IMR-90 (cell line): ENCODE data around the gene SMARCA4. TPM values are rescaled to one million over a fixed set of nuclear protein-coding genes. Genes with fewer than 3 reads are reported as not detected.

Experiments used
- ATAC-seq: fragments of 200-7000 bp; cut with Tn5 transposase; 2 replicates; pipeline ENCODE4 v1.9.1; 2020; ENCODE audit warnings: low read depth, mild to moderate bottlenecking, moderate library complexity
- BruUV-seq: library from RNA; stranded (reverse); fragments of 400-500 nt; replicated peaks from 2 replicates; lab custom pipeline; 2021; lab: Mats Ljungman, UMichigan
- CTCF ChIA-PET: fragments of 300-600 bp; formaldehyde crosslinking; extraction: SDS; loops from one replicate; lab custom pipeline; 2021; ENCODE audit warnings: antibody characterized with exemption; lab: Yijun Ruan, JAX
- POLR2A ChIA-PET: fragments of 300-600 bp; sonication (Branson Sonifier 250); formaldehyde crosslinking; loops from one replicate; lab custom pipeline; 2022; ENCODE audit warnings: antibody characterized with exemption; ENCODE audit not compliant: unreplicated experiment; lab: Charles Lee
- DNase-seq: peaks from one replicate; pipeline ENCODE4 v3.0.0; 2013
- H2AFZ ChIP-seq: replicated peaks from 2 replicates; pipeline ENCODE3; 2013; ENCODE audit warnings: low read length, mild to moderate bottlenecking; ENCODE audit not compliant: poor library complexity
- H2AK5ac ChIP-seq: 2 replicates; pipeline ENCODE4 v1.6.1; 2013; ENCODE audit warnings: low read depth, low read length, inconsistent platforms
- H2AK9ac ChIP-seq: replicated peaks from 2 replicates; pipeline ENCODE3; 2013; ENCODE audit warnings: mild to moderate bottlenecking, low read depth, low read length, moderate library complexity; ENCODE audit not compliant: poor library complexity
- H2BK120ac ChIP-seq: 2 replicates; pipeline ENCODE4 v1.6.1; 2013; ENCODE audit warnings: low read depth, low read length, inconsistent platforms
- H2BK15ac ChIP-seq: 3 replicates; pipeline ENCODE4 v1.6.1; 2013; ENCODE audit warnings: low read depth, low read length, inconsistent platforms
- H2BK20ac ChIP-seq: 2 replicates; pipeline ENCODE4 v1.6.1; 2013; ENCODE audit warnings: low read depth, mild to moderate bottlenecking, inconsistent platforms, low read length, moderate library complexity
- H2BK5ac ChIP-seq: 2 replicates; pipeline ENCODE4 v1.6.1; 2013; ENCODE audit warnings: mild to moderate bottlenecking, low read depth, low read length, inconsistent platforms; ENCODE audit not compliant: poor library complexity, severe bottlenecking
- H3K14ac ChIP-seq: replicated peaks from 2 replicates; pipeline ENCODE4 v1.6.1; 2013; ENCODE audit warnings: low read depth, low read length, inconsistent platforms
- H3K18ac ChIP-seq: 2 replicates; pipeline ENCODE4 v1.6.1; 2013; ENCODE audit warnings: low read depth, low read length, control low read depth
- H3K23ac ChIP-seq: 2 replicates; pipeline ENCODE4 v1.6.1; 2013; ENCODE audit warnings: low read depth, low read length, inconsistent platforms
- H3K27ac ChIP-seq: 2 replicates; pipeline ENCODE4 v1.5.1; 2013; ENCODE audit warnings: mild to moderate bottlenecking, control low read depth, low read length; ENCODE audit not compliant: insufficient read depth
- H3K27me3 ChIP-seq: 2 replicates; pipeline ENCODE4 v1.6.1; 2013; ENCODE audit warnings: low read length; ENCODE audit not compliant: control insufficient read depth, insufficient read depth
- H3K36me3 ChIP-seq: 2 replicates; pipeline ENCODE4 v1.6.1; 2013; ENCODE audit warnings: low read length, mixed read lengths; ENCODE audit not compliant: control insufficient read depth, insufficient read depth
- H3K4ac ChIP-seq: 2 replicates; pipeline ENCODE4 v1.6.1; 2013; ENCODE audit warnings: low read depth, low read length, inconsistent platforms
- H3K4me1 ChIP-seq: 2 replicates; pipeline ENCODE4 v1.6.1; 2013; ENCODE audit warnings: low read length, mixed read lengths; ENCODE audit not compliant: control insufficient read depth, insufficient read depth
- H3K4me2 ChIP-seq: 2 replicates; pipeline ENCODE4 v1.6.1; 2013; ENCODE audit warnings: low read depth, mild to moderate bottlenecking, control low read depth, low read length, moderate library complexity
- H3K4me3 ChIP-seq: 2 replicates; pipeline ENCODE4 v1.5.1; 2013; ENCODE audit warnings: low read depth, mild to moderate bottlenecking, control low read depth, low read length, moderate library complexity; ENCODE audit not compliant: insufficient read depth
- H3K56ac ChIP-seq: 2 replicates; pipeline ENCODE4 v1.6.1; 2013; ENCODE audit warnings: low read length, inconsistent platforms; ENCODE audit not compliant: insufficient read depth; ENCODE audit errors: extremely low read depth
- H3K79me1 ChIP-seq, 2 experiments: 2 replicates each; pipeline ENCODE4 v1.6.1; 2013; ENCODE audit warnings: low read length in 2 of 2, inconsistent platforms in 1 of 2, low read depth in 1 of 2
- H3K9ac ChIP-seq: 2 replicates; pipeline ENCODE4 v1.6.1; 2013; ENCODE audit warnings: low read depth, low read length, control low read depth
- H3K9me1 ChIP-seq: 2 replicates; pipeline ENCODE4 v1.6.1; 2013; ENCODE audit warnings: low read length, inconsistent platforms; ENCODE audit not compliant: insufficient read depth
- H3K9me3 ChIP-seq: 2 replicates; pipeline ENCODE4 v1.6.1; 2013; ENCODE audit warnings: low read length; ENCODE audit not compliant: control insufficient read depth, insufficient read depth
- H4K20me1 ChIP-seq: 2 replicates; pipeline ENCODE4 v1.6.1; 2013; ENCODE audit warnings: low read length, inconsistent platforms; ENCODE audit not compliant: insufficient read depth
- H4K5ac ChIP-seq: 2 replicates; pipeline ENCODE4 v1.6.1; 2013; ENCODE audit warnings: mild to moderate bottlenecking, low read depth, low read length, control low read depth
- H4K8ac ChIP-seq, 2 experiments: 2 replicates each; pipeline ENCODE4 v1.6.1; 2013; ENCODE audit warnings: low read depth in 2 of 2, low read length in 2 of 2, control low read depth in 1 of 2, inconsistent platforms in 1 of 2
- H4K91ac ChIP-seq: 2 replicates; pipeline ENCODE4 v1.6.1; 2013; ENCODE audit warnings: low read depth, low read length, inconsistent platforms; ENCODE audit not compliant: insufficient read depth
- MAFK ChIP-seq: IDR thresholded peaks from 2 replicates; pipeline ENCODE4 v1.6.1; 2012; ENCODE audit warnings: low read depth, low read length, improper control_type of control experiment
- USF2 ChIP-seq: fragments of 150-350 bp; IDR thresholded peaks from 2 replicates; pipeline ENCODE4 v1.6.1; 2017; ENCODE audit warnings: mild to moderate bottlenecking, antibody characterized with exemption, low read length, low read depth
- WGBS, 2 experiments: methylation state at CpG; one replicate each; pipeline versions ENCODE4 v1.1.5 to v1.1.7; 2013; ENCODE audit warnings: missing lambda C conversion rate in 2 of 2; ENCODE audit not compliant: insufficient read length in 1 of 2; ENCODE audit errors: extremely low coverage in 2 of 2; 5-methylcytosine and 5-hydroxymethylcytosine counted together
- dilution Hi-C: fragments of 300-500 bp; cut with HindIII; formaldehyde crosslinking; loops from one replicate; pipeline ENCODE4 v1.14.3; 2018; ENCODE audit warnings: low sequenced_read_pairs; ENCODE audit not compliant: unreplicated experiment
- in situ Hi-C: fragments of 300-500 bp; cut with MboI; formaldehyde crosslinking; loops from 3 replicates; pipeline ENCODE4 v1.14.3; 2019; ENCODE audit warnings: low sequenced_read_pairs, inconsistent platforms, mixed read lengths
- intact Hi-C: fragments of 100-400 bp; cut with micrococcal nuclease; formaldehyde crosslinking; loops from 2 replicates; pipeline ENCODE4 v1.10.0; 2022
- polyA plus RNA-seq, 3 experiments: library from polyadenylated mRNA; depleted of rRNA; stranded (reverse); fragments of >200 nt; gene quantifications; 2 replicates each; pipeline ENCODE4 v1.2.3, GENCODE V29; 2012; ENCODE audit warnings: low replicate concordance in 1 of 3
- total RNA-seq: library from RNA; depleted of rRNA; stranded (reverse); fragments of >200 nt; gene quantifications from 2 replicates; pipeline ENCODE4 v1.2.3, GENCODE V29; 2012

The SMARCA4 gene
- total and polyA plus RNA-seq, 2 of the 4 experiments (the other 2 are of a cell fraction), result 41.4 to 85.6 TPM

- Histone ChIP-seq H2AK9ac (peak overlapping the region; percentile 72), H2AFZ (no peak overlapping the region), H2BK20ac (no peak overlapping the region), H2BK15ac (no peak overlapping the region), H4K20me1 (peaks cover 16% of the 10 kb centered on the region), H2BK120ac (no peak overlapping the region), H3K4me2 (no peak overlapping the region), H3K9ac (no peak overlapping the region), H3K79me1 (peaks cover 4 to 30% of the 10 kb centered on the region in 2 experiments; a peak in 3 of 4 replicates), H4K5ac (no peak overlapping the region), H4K91ac (no peak overlapping the region), H2BK5ac (no peak overlapping the region), H3K56ac (no peak overlapping the region), H3K36me3 (peaks cover 91% of the 10 kb centered on the region), H3K27me3 (no peaks in the 10 kb centered on the region), H3K9me1 (no peaks in the 10 kb centered on the region), H3K4me1 (no peaks in the 10 kb centered on the region), H3K9me3 (no peaks in the 10 kb centered on the region), H2AK5ac (no peak overlapping the region), H3K4ac (no peak overlapping the region), H3K27ac (no peak overlapping the region), H3K14ac (no peak overlapping the region), H3K4me3 (no peak overlapping the region), H3K18ac (no peak overlapping the region), H4K8ac (no peak overlapping the region), H3K23ac (no peak overlapping the region)
- WGBS, 2 experiments, result 97% methylated on average over 6 of the region's 21 CpGs; no CpG with 5 or more reads in 1 of the 2 experiments
- dilution Hi-C loops, result no loop called here
- no peak for DNase-seq
- intact Hi-C loops, result no loop called here
- TF ChIP-seq MAFK, result no peak
- no peak for TF ChIP-seq USF2
- POLR2A ChIA-PET, result no interaction called here
- CTCF ChIA-PET, result no interaction called here
- no peak for ATAC-seq
- no TSS peak for BruUV-seq
- in situ Hi-C loops, result loop anchor here (10.0 kb wide), 1 partner anchor 173 kb away; no protein-coding TSS in a partner anchor
These were observed 70.7 kb downstream of the SMARCA4 start for GRCh38 chr19:11031421-11032070.
